IMR-90 (cell line): Measurements from ENCODE around the gene SRBD1. TPM values are rescaled to one million over a fixed set of nuclear protein-coding genes. Genes with fewer than 3 reads are reported as not detected.

ENCODE experiments used
- ATAC-seq: fragments of 200-7000 bp; cut with Tn5 transposase; 2 replicates; pipeline ENCODE4 v1.9.1; 2020; ENCODE audit warnings: low read depth, mild to moderate bottlenecking, moderate library complexity
- Bru-seq: library from RNA; stranded (reverse); fragments of 400-500 nt; gene quantifications from one replicate; lab custom pipeline; 2021; lab: Mats Ljungman, UMichigan
- BruChase-seq, 2 experiments: library from RNA; stranded (reverse); fragments of 400-500 nt; gene quantifications; one replicate each; lab custom pipeline; 2021; lab: Mats Ljungman, UMichigan
- BruUV-seq: library from RNA; stranded (reverse); fragments of 400-500 nt; replicated peaks from 2 replicates; lab custom pipeline; 2021; lab: Mats Ljungman, UMichigan
- CTCF ChIA-PET: fragments of 300-600 bp; formaldehyde crosslinking; extraction: SDS; loops from one replicate; lab custom pipeline; 2021; ENCODE audit warnings: antibody characterized with exemption; lab: Yijun Ruan, JAX
- POLR2A ChIA-PET: fragments of 300-600 bp; sonication (Branson Sonifier 250); formaldehyde crosslinking; loops from one replicate; lab custom pipeline; 2022; ENCODE audit warnings: antibody characterized with exemption; ENCODE audit not compliant: unreplicated experiment; lab: Charles Lee
- DNase-seq: peaks from one replicate; pipeline ENCODE4 v3.0.0; 2013
- H2AFZ ChIP-seq: replicated peaks from 2 replicates; pipeline ENCODE3; 2013; ENCODE audit warnings: low read length, mild to moderate bottlenecking; ENCODE audit not compliant: poor library complexity
- H2AK5ac ChIP-seq: 2 replicates; pipeline ENCODE4 v1.6.1; 2013; ENCODE audit warnings: low read depth, low read length, inconsistent platforms
- H2AK9ac ChIP-seq: replicated peaks from 2 replicates; pipeline ENCODE3; 2013; ENCODE audit warnings: mild to moderate bottlenecking, low read depth, low read length, moderate library complexity; ENCODE audit not compliant: poor library complexity
- H2BK120ac ChIP-seq: 2 replicates; pipeline ENCODE4 v1.6.1; 2013; ENCODE audit warnings: low read depth, low read length, inconsistent platforms
- H2BK15ac ChIP-seq: 3 replicates; pipeline ENCODE4 v1.6.1; 2013; ENCODE audit warnings: low read depth, low read length, inconsistent platforms
- H2BK20ac ChIP-seq: 2 replicates; pipeline ENCODE4 v1.6.1; 2013; ENCODE audit warnings: low read depth, mild to moderate bottlenecking, inconsistent platforms, low read length, moderate library complexity
- H2BK5ac ChIP-seq: 2 replicates; pipeline ENCODE4 v1.6.1; 2013; ENCODE audit warnings: mild to moderate bottlenecking, low read depth, low read length, inconsistent platforms; ENCODE audit not compliant: poor library complexity, severe bottlenecking
- H3K14ac ChIP-seq: replicated peaks from 2 replicates; pipeline ENCODE4 v1.6.1; 2013; ENCODE audit warnings: low read depth, low read length, inconsistent platforms
- H3K18ac ChIP-seq: 2 replicates; pipeline ENCODE4 v1.6.1; 2013; ENCODE audit warnings: low read depth, low read length, control low read depth
- H3K23ac ChIP-seq: 2 replicates; pipeline ENCODE4 v1.6.1; 2013; ENCODE audit warnings: low read depth, low read length, inconsistent platforms
- H3K27ac ChIP-seq: 2 replicates; pipeline ENCODE4 v1.5.1; 2013; ENCODE audit warnings: mild to moderate bottlenecking, control low read depth, low read length; ENCODE audit not compliant: insufficient read depth
- H3K27me3 ChIP-seq: 2 replicates; pipeline ENCODE4 v1.6.1; 2013; ENCODE audit warnings: low read length; ENCODE audit not compliant: control insufficient read depth, insufficient read depth
- H3K36me3 ChIP-seq: 2 replicates; pipeline ENCODE4 v1.6.1; 2013; ENCODE audit warnings: low read length, mixed read lengths; ENCODE audit not compliant: control insufficient read depth, insufficient read depth
- H3K4ac ChIP-seq: 2 replicates; pipeline ENCODE4 v1.6.1; 2013; ENCODE audit warnings: low read depth, low read length, inconsistent platforms
- H3K4me1 ChIP-seq: 2 replicates; pipeline ENCODE4 v1.6.1; 2013; ENCODE audit warnings: low read length, mixed read lengths; ENCODE audit not compliant: control insufficient read depth, insufficient read depth
- H3K4me2 ChIP-seq: 2 replicates; pipeline ENCODE4 v1.6.1; 2013; ENCODE audit warnings: low read depth, mild to moderate bottlenecking, control low read depth, low read length, moderate library complexity
- H3K4me3 ChIP-seq: 2 replicates; pipeline ENCODE4 v1.5.1; 2013; ENCODE audit warnings: low read depth, mild to moderate bottlenecking, control low read depth, low read length, moderate library complexity; ENCODE audit not compliant: insufficient read depth
- H3K56ac ChIP-seq: 2 replicates; pipeline ENCODE4 v1.6.1; 2013; ENCODE audit warnings: low read length, inconsistent platforms; ENCODE audit not compliant: insufficient read depth; ENCODE audit errors: extremely low read depth
- H3K79me1 ChIP-seq, 2 experiments: 2 replicates each; pipeline ENCODE4 v1.6.1; 2013; ENCODE audit warnings: low read length in 2 of 2, inconsistent platforms in 1 of 2, low read depth in 1 of 2
- H3K9ac ChIP-seq: 2 replicates; pipeline ENCODE4 v1.6.1; 2013; ENCODE audit warnings: low read depth, low read length, control low read depth
- H3K9me1 ChIP-seq: 2 replicates; pipeline ENCODE4 v1.6.1; 2013; ENCODE audit warnings: low read length, inconsistent platforms; ENCODE audit not compliant: insufficient read depth
- H3K9me3 ChIP-seq: 2 replicates; pipeline ENCODE4 v1.6.1; 2013; ENCODE audit warnings: low read length; ENCODE audit not compliant: control insufficient read depth, insufficient read depth
- H4K20me1 ChIP-seq: 2 replicates; pipeline ENCODE4 v1.6.1; 2013; ENCODE audit warnings: low read length, inconsistent platforms; ENCODE audit not compliant: insufficient read depth
- H4K5ac ChIP-seq: 2 replicates; pipeline ENCODE4 v1.6.1; 2013; ENCODE audit warnings: mild to moderate bottlenecking, low read depth, low read length, control low read depth
- H4K8ac ChIP-seq, 2 experiments: 2 replicates each; pipeline ENCODE4 v1.6.1; 2013; ENCODE audit warnings: low read depth in 2 of 2, low read length in 2 of 2, control low read depth in 1 of 2, inconsistent platforms in 1 of 2
- H4K91ac ChIP-seq: 2 replicates; pipeline ENCODE4 v1.6.1; 2013; ENCODE audit warnings: low read depth, low read length, inconsistent platforms; ENCODE audit not compliant: insufficient read depth
- CHD1 ChIP-seq: IDR thresholded peaks from 2 replicates; pipeline ENCODE4 v1.6.1; 2012; ENCODE audit warnings: low read depth, low read length, improper control_type of control experiment
- MAFK ChIP-seq: IDR thresholded peaks from 2 replicates; pipeline ENCODE4 v1.6.1; 2012; ENCODE audit warnings: low read depth, low read length, improper control_type of control experiment
- MAZ ChIP-seq: IDR thresholded peaks from 2 replicates; pipeline ENCODE4 v1.6.1; 2012; ENCODE audit warnings: low read depth, mild to moderate bottlenecking, low read length, improper control_type of control experiment, moderate library complexity, borderline replicate concordance
- MXI1 ChIP-seq: IDR thresholded peaks from 2 replicates; pipeline ENCODE4 v1.6.1; 2012; ENCODE audit warnings: low read depth, mild to moderate bottlenecking, low read length, moderate library complexity, borderline replicate concordance
- NFE2L2 ChIP-seq: fragments of 150-350 bp; IDR thresholded peaks from 2 replicates; pipeline ENCODE4 v1.6.1; 2016; ENCODE audit warnings: low read depth, mild to moderate bottlenecking, low read length
- POLR2A ChIP-seq: IDR thresholded peaks from 2 replicates; pipeline ENCODE4 v1.6.1; 2012; ENCODE audit warnings: mild to moderate bottlenecking, low read depth, low read length
- RAD21 ChIP-seq: IDR thresholded peaks from 2 replicates; pipeline ENCODE4 v1.6.1; 2012; ENCODE audit warnings: low read length, improper control_type of control experiment
- WGBS, 2 experiments: methylation state at CpG; one replicate each; pipeline versions ENCODE4 v1.1.5 to v1.1.7; 2013; ENCODE audit warnings: missing lambda C conversion rate in 2 of 2; ENCODE audit not compliant: insufficient read length in 1 of 2; ENCODE audit errors: extremely low coverage in 2 of 2; 5-methylcytosine and 5-hydroxymethylcytosine counted together
- dilution Hi-C: fragments of 300-500 bp; cut with HindIII; formaldehyde crosslinking; loops from one replicate; pipeline ENCODE4 v1.14.3; 2018; ENCODE audit warnings: low sequenced_read_pairs; ENCODE audit not compliant: unreplicated experiment
- in situ Hi-C: fragments of 300-500 bp; cut with MboI; formaldehyde crosslinking; loops from 3 replicates; pipeline ENCODE4 v1.14.3; 2019; ENCODE audit warnings: low sequenced_read_pairs, inconsistent platforms, mixed read lengths
- intact Hi-C: fragments of 100-400 bp; cut with micrococcal nuclease; formaldehyde crosslinking; loops from 2 replicates; pipeline ENCODE4 v1.10.0; 2022
- long read RNA-seq: library from polyadenylated mRNA; unstranded; transcript quantifications from one replicate; pipeline ENCODE4 v2.0.0, GENCODE V29; 2021; ENCODE audit not compliant: unreplicated experiment
- polyA plus RNA-seq, 3 experiments: library from polyadenylated mRNA; depleted of rRNA; stranded (reverse); fragments of >200 nt; gene quantifications; 2 replicates each; pipeline ENCODE4 v1.2.3, GENCODE V29; 2012; ENCODE audit warnings: low replicate concordance in 1 of 3
- total RNA-seq: library from RNA; depleted of rRNA; stranded (reverse); fragments of >200 nt; gene quantifications from 2 replicates; pipeline ENCODE4 v1.2.3, GENCODE V29; 2012; rRNA removed
- TF ChIP-seq, protein P1 (sequence below): fragments of 150-350 bp; IDR thresholded peaks from 2 replicates; pipeline ENCODE4 v1.6.1; 2017; ENCODE audit warnings: mild to moderate bottlenecking, antibody characterized with exemption, low read length, low read depth

Gene SRBD1, protein sequence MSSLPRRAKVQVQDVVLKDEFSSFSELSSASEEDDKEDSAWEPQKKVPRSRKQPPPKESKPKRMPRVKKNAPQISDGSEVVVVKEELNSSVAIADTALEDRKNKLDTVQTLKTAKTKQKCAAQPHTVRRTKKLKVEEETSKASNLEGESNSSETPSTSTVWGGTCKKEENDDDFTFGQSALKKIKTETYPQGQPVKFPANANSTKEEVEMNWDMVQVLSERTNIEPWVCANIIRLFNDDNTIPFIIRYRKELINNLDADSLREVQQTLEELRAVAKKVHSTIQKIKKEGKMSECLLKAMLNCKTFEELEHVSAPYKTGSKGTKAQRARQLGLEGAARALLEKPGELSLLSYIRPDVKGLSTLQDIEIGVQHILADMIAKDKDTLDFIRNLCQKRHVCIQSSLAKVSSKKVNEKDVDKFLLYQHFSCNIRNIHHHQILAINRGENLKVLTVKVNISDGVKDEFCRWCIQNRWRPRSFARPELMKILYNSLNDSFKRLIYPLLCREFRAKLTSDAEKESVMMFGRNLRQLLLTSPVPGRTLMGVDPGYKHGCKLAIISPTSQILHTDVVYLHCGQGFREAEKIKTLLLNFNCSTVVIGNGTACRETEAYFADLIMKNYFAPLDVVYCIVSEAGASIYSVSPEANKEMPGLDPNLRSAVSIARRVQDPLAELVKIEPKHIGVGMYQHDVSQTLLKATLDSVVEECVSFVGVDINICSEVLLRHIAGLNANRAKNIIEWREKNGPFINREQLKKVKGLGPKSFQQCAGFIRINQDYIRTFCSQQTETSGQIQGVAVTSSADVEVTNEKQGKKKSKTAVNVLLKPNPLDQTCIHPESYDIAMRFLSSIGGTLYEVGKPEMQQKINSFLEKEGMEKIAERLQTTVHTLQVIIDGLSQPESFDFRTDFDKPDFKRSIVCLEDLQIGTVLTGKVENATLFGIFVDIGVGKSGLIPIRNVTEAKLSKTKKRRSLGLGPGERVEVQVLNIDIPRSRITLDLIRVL
- total RNA-seq (14.7 and 20.6 TPM in 2 replicates), polyA plus RNA-seq (2012; rRNA removed) (2.9 and 3.5 TPM in 2 replicates), Bru-seq, nascent RNA (percentile 67 among the genes with signal in this experiment), BruChase-seq, experiment 1, labeled RNA remaining after a 6-hour chase (percentile 55 among the genes with signal in this experiment), BruChase-seq, experiment 2, labeled RNA remaining after a 2-hour chase (percentile 59 among the genes with signal in this experiment)
- 0.44 and 0.71 TPM in 2 replicates for polyA plus RNA-seq (2012; cell fraction: cytosol; rRNA removed)
- polyA plus RNA-seq (2012; cell fraction: nucleus; rRNA removed; ENCODE audit: low replicate concordance) = 0.44 and 2.1 TPM in 2 replicates
- long read RNA-seq, transcript SRBD1-201 (21 exons, 3,681 nt) = major isoform, 22 of 26 reads
- long read RNA-seq, partial matches to known transcripts = 3 of 26 reads
- long read RNA-seq, other reads (novel, unspliced or antisense) = 1 of 26 reads

DNA sequence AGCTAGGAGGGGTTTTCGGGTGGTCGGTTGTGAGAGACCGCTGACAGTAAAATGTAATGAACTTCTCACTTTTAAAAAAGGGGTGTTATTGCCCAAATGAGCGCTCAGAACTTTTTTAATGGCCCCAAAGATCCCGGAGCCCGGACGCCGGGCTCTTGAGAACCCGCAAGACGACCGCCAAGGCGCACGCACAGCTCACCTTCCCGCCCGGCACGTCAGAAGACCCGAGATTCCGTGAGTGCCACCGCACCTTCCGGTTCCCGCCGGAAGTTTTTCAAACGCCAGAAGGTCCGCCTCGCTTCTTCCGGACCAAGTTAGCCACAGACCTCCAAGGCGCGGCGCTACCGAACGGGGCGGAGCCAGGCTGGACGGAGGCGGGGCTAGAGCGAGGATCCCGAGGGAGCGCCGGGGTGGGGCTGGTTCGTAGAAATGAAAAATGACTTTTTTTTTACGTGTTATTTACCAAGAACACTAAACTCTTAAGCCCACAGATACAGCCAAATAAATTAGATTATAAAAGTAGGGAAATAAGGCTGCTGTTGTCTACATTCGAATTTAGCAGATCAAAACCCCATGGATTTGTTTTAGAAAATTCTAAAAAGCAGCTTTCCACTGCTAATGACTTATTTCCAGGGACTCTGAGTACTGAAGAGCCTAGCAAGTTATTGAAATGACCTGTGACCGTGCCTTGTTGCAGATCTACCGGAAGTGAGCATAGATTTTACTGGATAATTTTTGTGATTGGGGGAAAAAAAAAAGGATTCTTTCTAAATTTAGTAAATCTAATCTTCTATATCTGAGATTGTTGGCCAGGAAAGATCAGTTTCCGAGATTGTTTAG is at the start of gene SRBD1:
Gene SRBD1, minus strand, starts transcription at position 248 of the 840 bp plus-strand sequence. CDS start 5,826 bp downstream, outside the sequence.
- in situ Hi-C loops = no loop called here
- H3K14ac ChIP-seq = peak within 1 kb of the TSS; percentile 53
- no peaks in the 10 kb centered on the region for H3K27me3 ChIP-seq
- H3K4me2 ChIP-seq = peak within 1 kb of the TSS; percentile 75
- H2BK15ac ChIP-seq = no peak within 1 kb of the TSS
- DNase-seq = peak; percentile 90
- WGBS, 2 experiments = 0% methylated on average over 15 of the region's 44 CpGs; no CpG with 5 or more reads in 1 of the 2 experiments
- peak within 1 kb of the TSS; percentile 86 for H2AK9ac ChIP-seq
- dilution Hi-C loops = no loop called here
- BruUV-seq = no TSS peak
- CTCF ChIA-PET = interaction anchor here (0.6 kb wide), 2 partner anchors 15 to 367 kb away, joined by 3 read pairs; no protein-coding TSS in a partner anchor
- H3K23ac ChIP-seq = peak within 1 kb of the TSS; percentile 79
- H2BK120ac ChIP-seq = peak within 1 kb of the TSS; percentile 51
- peak within 1 kb of the TSS; percentile 29; the same call in 1 of the 2 replicates for H3K18ac ChIP-seq
- no peak within 1 kb of the TSS for H2BK20ac ChIP-seq
- H3K56ac ChIP-seq = peak within 1 kb of the TSS; percentile 22; the same call in 1 of the 2 replicates
- no peaks in the 10 kb centered on the region for H3K9me3 ChIP-seq
- H2AK5ac ChIP-seq = peak within 1 kb of the TSS; percentile 46
- peak within 1 kb of the TSS; percentile 61 to 91 for H4K8ac ChIP-seq
- peak; percentile 98 for ATAC-seq
- H4K5ac ChIP-seq = peak within 1 kb of the TSS; percentile 76; the same call in 1 of the 2 replicates
- H3K4ac ChIP-seq = peak within 1 kb of the TSS; percentile 71
- H4K91ac ChIP-seq = peak within 1 kb of the TSS; percentile 35
- peak within 1 kb of the TSS; percentile 66 for H3K4me3 ChIP-seq
- peak within 1 kb of the TSS; percentile 65 for H3K9ac ChIP-seq
- peak within 1 kb of the TSS; percentile 35 for H3K27ac ChIP-seq
- no peaks in the 10 kb centered on the region for H4K20me1 ChIP-seq
- intact Hi-C loops = no loop called here
- H3K36me3 ChIP-seq = no peaks in the 10 kb centered on the region
- H3K79me1 ChIP-seq = peaks cover 15 to 24% of the 10 kb centered on the region in 2 experiments
- H3K9me1 ChIP-seq = 0 out of 2 replicates have a peak, but pooled peaks cover 4% of the 10 kb centered on the region
- peaks cover 4% of the 10 kb centered on the region for H3K4me1 ChIP-seq
- peak within 1 kb of the TSS; percentile 27 for H2BK5ac ChIP-seq
- POLR2A ChIA-PET = interaction anchor here (0.6 to 0.7 kb wide), 2 partner anchors 12 to 277 kb away, joined by 4 to 8 read pairs; no protein-coding TSS in a partner anchor
- TF ChIP-seq MAZ = peak; percentile 39; the same call in 1 of the 2 replicates
- no peak for TF ChIP-seq NFE2L2
- no peak for TF ChIP-seq CHD1
- TF ChIP-seq, protein P1, sequence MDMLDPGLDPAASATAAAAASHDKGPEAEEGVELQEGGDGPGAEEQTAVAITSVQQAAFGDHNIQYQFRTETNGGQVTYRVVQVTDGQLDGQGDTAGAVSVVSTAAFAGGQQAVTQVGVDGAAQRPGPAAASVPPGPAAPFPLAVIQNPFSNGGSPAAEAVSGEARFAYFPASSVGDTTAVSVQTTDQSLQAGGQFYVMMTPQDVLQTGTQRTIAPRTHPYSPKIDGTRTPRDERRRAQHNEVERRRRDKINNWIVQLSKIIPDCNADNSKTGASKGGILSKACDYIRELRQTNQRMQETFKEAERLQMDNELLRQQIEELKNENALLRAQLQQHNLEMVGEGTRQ = no peak
- peak; percentile 66; the same call in 1 of the 2 replicates for TF ChIP-seq POLR2A
- TF ChIP-seq MAFK = no peak
- no peak for TF ChIP-seq RAD21
- peak; percentile 63; the same call in 1 of the 2 replicates for TF ChIP-seq MXI1
- H2AFZ ChIP-seq = peak within 1 kb of the TSS; percentile 98
